ENCODE measurements around the gene POLDIP3.
A peak's percentile ranks its signal among the peaks of the same experiment; 100 is the strongest.
"Not testable (repeated sequence)": the region's sequence is repeated elsewhere in the genome, so short reads cannot be mapped to it uniquely, and the experiment has no call there.

POLDIP3 gene

GRCh38 chr22:42621505-42622002 is 6.9 kb upstream of the POLDIP3 start:
- CTCF ChIA-PET, result interaction anchor here (0.5 to 5.7 kb wide), 18 partner anchors 9 to 463 kb away, joined by 3 to 61 read pairs (median 4); partner anchors contain the start of genes ARFGAP3, ATP5MGL and CYB5R3

GRCh38 chr22:42620084-42620483 is 5.4 kb upstream of the POLDIP3 start:
- no peak for DNase-seq (ENCODE audit: extremely low spot score)
- POLR2A ChIA-PET, result no interaction called here
- CTCF ChIA-PET, result interaction anchor here (1.6 to 5.7 kb wide), 5 partner anchors 11 to 247 kb away, joined by 3 to 61 read pairs (median 12); partner anchors contain the start of gene ATP5MGL
- TF ChIP-seq CTCF (IDR thresholded peaks at IDR 0.05; ENCODE audit: control extremely low read depth, extremely low read depth, low read depth, missing control alignments), result no peak

More at GRCh38 chr22:42621505-42622002, 6.9 kb upstream of the POLDIP3 start:
- peak; percentile 90 for TF ChIP-seq CTCF (IDR thresholded peaks at IDR 0.05; ENCODE audit: control extremely low read depth, extremely low read depth, low read depth, missing control alignments)
- peak; percentile 88 for DNase-seq (ENCODE audit: extremely low spot score)
- POLR2A ChIA-PET, result no interaction called here

- POLR2A ChIA-PET, result no interaction called here
- no peak for DNase-seq (ENCODE audit: extremely low spot score)
- CTCF ChIA-PET, result interaction anchor here (2.7 to 5.7 kb wide), 3 partner anchors 21 to 248 kb away, joined by 12 to 61 read pairs (median 15); partner anchors contain the start of gene ATP5MGL
- TF ChIP-seq CTCF (IDR thresholded peaks at IDR 0.05; ENCODE audit: control extremely low read depth, extremely low read depth, low read depth, missing control alignments), result no peak
Observed at GRCh38 chr22:42619261-42620063, 4.8 kb upstream of the POLDIP3 start.

- POLR2A ChIA-PET, result interaction anchor here (0.6 kb wide), 1 partner anchor 115 kb away, joined by 6 read pairs; no protein-coding TSS in a partner anchor
- CTCF ChIA-PET, result interaction anchor here (2.1 kb wide), 1 partner anchor 26 kb away, joined by 4 read pairs; no protein-coding TSS in a partner anchor
- no peak for TF ChIP-seq CTCF (IDR thresholded peaks at IDR 0.05; ENCODE audit: control extremely low read depth, extremely low read depth, low read depth, missing control alignments)
- no peak for DNase-seq (ENCODE audit: extremely low spot score)
Observed at GRCh38 chr22:42617155-42617983, 2.7 kb upstream of the POLDIP3 start.

GRCh38 chr22:42615860-42616175 is 1.1 kb upstream of the POLDIP3 start:
- ChIA-PET CTCF (interaction anchor here (1.3 to 2.1 kb wide), 4 partner anchors 17 to 36 kb away, joined by 3 to 6 read pairs (median 4); no protein-coding TSS in a partner anchor), POLR2A (interaction anchor here (0.7 to 2.4 kb wide), 15 partner anchors 8 to 757 kb away, joined by 3 to 17 read pairs (median 4); partner anchors contain the start of genes ARFGAP3 and CYB5R3)
- DNase-seq (ENCODE audit: extremely low spot score), result not testable (repeated sequence)

GRCh38 chr22:42615092-42615859 is 593 bp upstream of the POLDIP3 start:
- ChIA-PET CTCF (interaction anchor here (1.3 to 1.8 kb wide), 5 partner anchors 17 to 475 kb away, joined by 3 to 6 read pairs (median 3); no protein-coding TSS in a partner anchor), POLR2A (interaction anchor here (0.5 to 2.4 kb wide), 17 partner anchors 8 to 756 kb away, joined by 3 to 17 read pairs (median 3); partner anchors contain the start of genes ARFGAP3 and CYB5R3)
- DNase-seq (ENCODE audit: extremely low spot score), result peak; percentile 84
- no peak for TF ChIP-seq CTCF (IDR thresholded peaks at IDR 0.05; ENCODE audit: control extremely low read depth, extremely low read depth, low read depth, missing control alignments)
